Measurements from ENCODE around the gene CRB3. TPM values are rescaled to one million over a fixed set of nuclear protein-coding genes. Genes with fewer than 3 reads are reported as not detected.
A peak's percentile ranks its signal among the peaks of the same experiment; 100 is the strongest.

The CRB3 gene
- total and polyA plus RNA-seq, 2 of the 13 experiments (the other 11 are each of a cell fraction or from before 2014, with no cell fraction given): 10.6 to 25.6 TPM

- TF ChIP-seq MTA1 (CRISPR knock-in tag; IDR thresholded peaks at IDR 0.05; ENCODE audit: borderline replicate concordance) (0 out of 2 replicates have a peak, but pooled peaks have one; percentile 68), ZNF350 (CRISPR knock-in tag; IDR thresholded peaks at IDR 0.05; ENCODE audit: borderline replicate concordance, low read depth) (peak; percentile 26; the same call in 1 of the 2 replicates), ZNF264 (CRISPR knock-in tag; IDR thresholded peaks at IDR 0.05) (0 out of 2 replicates have a peak, but pooled peaks have one; percentile 28), HDAC2 (CRISPR knock-in tag; IDR thresholded peaks at IDR 0.05) (peak; percentile 49; the same call in 1 of the 2 replicates), E2F1 (CRISPR knock-in tag; IDR thresholded peaks at IDR 0.05) (0 out of 2 replicates have a peak, but pooled peaks have one; percentile 37), MED1 (CRISPR knock-in tag; IDR thresholded peaks at IDR 0.05) (peak; percentile 47; the same call in 1 of the 2 replicates), SCMH1 (CRISPR knock-in tag; IDR thresholded peaks at IDR 0.05; ENCODE audit: borderline replicate concordance) (no peak), FOXA3 (CRISPR knock-in tag; IDR thresholded peaks at IDR 0.05) (peak; percentile 36; the same call in 1 of the 2 replicates), ARID5B (CRISPR knock-in tag; IDR thresholded peaks at IDR 0.05) (peak; percentile 27; the same call in 1 of the 2 replicates), ZSCAN9 (CRISPR knock-in tag; IDR thresholded peaks at IDR 0.05; ENCODE audit: borderline replicate concordance) (peak; percentile 60; the same call in 1 of the 2 replicates), ZNF501 (CRISPR knock-in tag; IDR thresholded peaks at IDR 0.05) (peak; percentile 90), CBFB (CRISPR knock-in tag; IDR thresholded peaks at IDR 0.05) (0 out of 2 replicates have a peak, but pooled peaks have one; percentile 17), ZNF333 (CRISPR knock-in tag; IDR thresholded peaks at IDR 0.05; ENCODE audit: borderline replicate concordance) (no peak), ZSCAN29 (CRISPR knock-in tag; conservative IDR thresholded peaks at IDR 0.05) (peak; percentile 77), ATF2 (CRISPR knock-in tag; IDR thresholded peaks at IDR 0.05) (peak; percentile 53), RXRA (CRISPR knock-in tag; IDR thresholded peaks at IDR 0.05) (peak; percentile 59), ZNF614 (CRISPR knock-in tag; IDR thresholded peaks at IDR 0.05; ENCODE audit: borderline replicate concordance) (0 out of 2 replicates have a peak, but pooled peaks have one; percentile 23), ZNF761 (CRISPR knock-in tag; conservative IDR thresholded peaks at IDR 0.05) (0 out of 2 replicates have a peak, but pooled peaks have one; percentile 81), PHF21A (CRISPR knock-in tag; IDR thresholded peaks at IDR 0.05) (peak; percentile 43; the same call in 1 of the 2 replicates), HOXA3 (CRISPR knock-in tag; IDR thresholded peaks at IDR 0.05) (peak; percentile 47; the same call in 1 of the 2 replicates), MAF1 (CRISPR knock-in tag; IDR thresholded peaks at IDR 0.05; ENCODE audit: borderline replicate concordance) (no peak), ZNF24 (IDR thresholded peaks at IDR 0.05) (no peak), SALL2 (CRISPR knock-in tag; IDR thresholded peaks at IDR 0.05) (0 out of 2 replicates have a peak, but pooled peaks have one; percentile 29)
These were observed 3.8 kb upstream of the CRB3 start (continued) for GRCh38 chr19:6460099-6460884.

All from HepG2 (cell line).